Measurements from ENCODE around the gene KCNJ9.

Gene KCNJ9

DNA sequence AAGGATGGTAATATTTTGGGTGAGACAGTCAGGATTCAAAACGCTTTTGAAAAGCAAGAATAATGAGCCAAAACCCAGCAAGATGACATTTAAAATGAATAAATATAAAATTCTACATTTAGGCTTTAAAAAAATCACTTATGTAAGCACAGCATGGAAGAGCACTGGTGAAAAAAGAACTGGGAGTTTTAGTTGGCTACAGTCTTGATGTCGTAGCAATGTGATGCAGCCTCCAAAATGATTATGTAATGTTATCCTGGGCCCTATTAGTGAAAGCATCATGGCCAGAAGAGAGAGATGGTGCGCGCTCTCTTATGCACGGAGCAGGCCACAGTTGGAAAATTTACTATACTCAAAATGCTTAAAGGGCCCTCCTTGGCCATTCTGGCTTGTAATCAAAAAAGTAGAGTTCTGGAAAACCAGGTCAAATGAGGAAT is 5.1 kb downstream of the KCNJ9 start:
- in situ Hi-C loops (cut with HindIII; ENCODE audit: low pct_ligation_motif_present, low sequenced_read_pairs) = no loop called here
- TF ChIP-seq, protein P1, sequence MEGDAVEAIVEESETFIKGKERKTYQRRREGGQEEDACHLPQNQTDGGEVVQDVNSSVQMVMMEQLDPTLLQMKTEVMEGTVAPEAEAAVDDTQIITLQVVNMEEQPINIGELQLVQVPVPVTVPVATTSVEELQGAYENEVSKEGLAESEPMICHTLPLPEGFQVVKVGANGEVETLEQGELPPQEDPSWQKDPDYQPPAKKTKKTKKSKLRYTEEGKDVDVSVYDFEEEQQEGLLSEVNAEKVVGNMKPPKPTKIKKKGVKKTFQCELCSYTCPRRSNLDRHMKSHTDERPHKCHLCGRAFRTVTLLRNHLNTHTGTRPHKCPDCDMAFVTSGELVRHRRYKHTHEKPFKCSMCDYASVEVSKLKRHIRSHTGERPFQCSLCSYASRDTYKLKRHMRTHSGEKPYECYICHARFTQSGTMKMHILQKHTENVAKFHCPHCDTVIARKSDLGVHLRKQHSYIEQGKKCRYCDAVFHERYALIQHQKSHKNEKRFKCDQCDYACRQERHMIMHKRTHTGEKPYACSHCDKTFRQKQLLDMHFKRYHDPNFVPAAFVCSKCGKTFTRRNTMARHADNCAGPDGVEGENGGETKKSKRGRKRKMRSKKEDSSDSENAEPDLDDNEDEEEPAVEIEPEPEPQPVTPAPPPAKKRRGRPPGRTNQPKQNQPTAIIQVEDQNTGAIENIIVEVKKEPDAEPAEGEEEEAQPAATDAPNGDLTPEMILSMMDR (IDR thresholded peaks at IDR 0.05; ENCODE audit: low read depth, low read length, missing control alignments) = no peak
- no peak overlapping the region for H3K27ac ChIP-seq
- no peak for DNase-seq
- no peaks in the 10 kb centered on the region for H3K36me3 ChIP-seq (replicated peaks)
- peaks cover 31% of the 10 kb centered on the region for H3K27me3 ChIP-seq (replicated peaks)
- no peak overlapping the region for H3K4me3 ChIP-seq (ENCODE audit: low read depth, low read length)

DNA sequence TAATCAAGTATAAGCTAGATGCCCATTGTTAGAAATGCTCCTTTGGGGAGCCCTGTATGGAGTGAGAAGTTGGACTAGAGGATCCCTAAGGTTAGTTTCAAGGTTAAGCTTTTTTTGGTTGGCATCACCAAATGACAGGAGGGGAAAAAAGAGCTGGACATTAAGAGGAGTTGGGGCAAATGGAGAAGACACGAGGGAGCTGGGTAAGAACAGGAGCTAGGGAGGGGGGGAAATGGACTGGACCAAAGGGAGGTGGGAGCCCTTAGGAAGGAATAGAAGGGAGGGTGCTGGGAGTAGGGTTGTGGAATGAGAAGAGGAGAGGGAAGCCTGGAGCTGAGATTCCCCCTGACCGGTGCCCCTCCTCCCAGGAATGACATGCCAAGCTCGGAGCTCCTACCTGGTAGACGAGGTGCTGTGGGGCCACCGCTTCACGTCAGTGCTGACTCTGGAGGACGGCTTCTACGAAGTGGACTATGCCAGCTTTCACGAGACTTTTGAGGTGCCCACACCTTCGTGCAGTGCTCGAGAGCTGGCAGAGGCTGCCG is 5.9 kb downstream of the KCNJ9 start:
- Histone ChIP-seq H3K27me3 (replicated peaks) (peaks cover 24% of the 10 kb centered on the region), H3K27ac (no peak overlapping the region), H3K36me3 (replicated peaks) (no peaks in the 10 kb centered on the region), H3K4me3 (ENCODE audit: low read depth, low read length) (no peak overlapping the region)
- TF ChIP-seq, protein P1 (IDR thresholded peaks at IDR 0.05; ENCODE audit: low read depth, low read length, missing control alignments) = no peak
- no peak for DNase-seq
- in situ Hi-C loops (cut with HindIII; ENCODE audit: low pct_ligation_motif_present, low sequenced_read_pairs) = no loop called here

DNA sequence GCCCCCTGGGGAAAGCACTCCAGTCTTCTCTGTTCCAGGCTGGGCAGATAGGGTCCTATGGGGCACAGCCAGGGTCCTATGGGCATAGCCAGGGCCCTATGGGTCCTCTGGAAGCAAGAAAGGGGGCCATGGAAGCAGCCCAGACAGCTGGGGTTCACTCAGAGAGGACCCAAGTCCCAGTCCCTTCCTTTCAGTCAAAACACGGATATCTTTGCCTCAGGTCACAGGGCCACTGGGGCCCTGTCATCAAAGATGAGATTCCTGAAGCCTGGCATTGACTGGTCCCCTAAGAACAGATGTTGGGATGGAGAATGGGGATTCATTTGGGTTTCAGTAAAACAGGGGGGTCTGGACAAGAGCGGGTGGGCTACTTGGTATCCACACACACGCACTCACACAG is 8.5 kb downstream of the KCNJ9 start:
- TF ChIP-seq, protein P1 (IDR thresholded peaks at IDR 0.05; ENCODE audit: low read depth, low read length, missing control alignments) = no peak
- Histone ChIP-seq H3K36me3 (replicated peaks) (no peaks in the 10 kb centered on the region), H3K4me3 (ENCODE audit: low read depth, low read length) (no peak overlapping the region), H3K27ac (no peak overlapping the region), H3K27me3 (replicated peaks) (no peaks in the 10 kb centered on the region)
- in situ Hi-C loops (cut with HindIII; ENCODE audit: low pct_ligation_motif_present, low sequenced_read_pairs) = no loop called here
- DNase-seq = no peak

DNA sequence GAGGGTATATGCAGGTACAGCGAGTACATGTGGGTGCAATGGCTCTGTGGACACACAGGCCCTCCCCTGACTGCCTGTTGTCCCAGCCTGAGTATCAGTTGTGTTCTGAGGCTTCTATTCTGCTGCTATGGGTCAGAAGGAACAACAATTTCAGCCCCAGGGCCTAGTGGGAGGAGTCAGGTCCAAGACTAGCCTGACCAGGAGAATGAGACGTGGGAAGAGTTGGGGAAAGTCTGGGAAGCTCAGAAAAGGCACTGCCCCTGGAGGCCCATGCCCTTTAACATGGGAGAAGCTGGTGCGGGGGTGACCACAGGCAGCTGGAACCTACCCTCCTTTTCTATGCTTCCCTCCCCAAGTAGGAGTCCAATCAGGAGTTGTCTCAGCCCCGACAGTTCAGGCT is 9.4 kb downstream of the KCNJ9 start:
- no peak overlapping the region for H3K4me3 ChIP-seq (ENCODE audit: low read depth, low read length)
- no peaks in the 10 kb centered on the region for H3K36me3 ChIP-seq (replicated peaks)
- no peaks in the 10 kb centered on the region for H3K27me3 ChIP-seq (replicated peaks)
- no peak for DNase-seq
- in situ Hi-C loops (cut with HindIII; ENCODE audit: low pct_ligation_motif_present, low sequenced_read_pairs) = no loop called here
- H3K27ac ChIP-seq = no peak overlapping the region
- TF ChIP-seq, protein P1 (IDR thresholded peaks at IDR 0.05; ENCODE audit: low read depth, low read length, missing control alignments) = no peak

DNA sequence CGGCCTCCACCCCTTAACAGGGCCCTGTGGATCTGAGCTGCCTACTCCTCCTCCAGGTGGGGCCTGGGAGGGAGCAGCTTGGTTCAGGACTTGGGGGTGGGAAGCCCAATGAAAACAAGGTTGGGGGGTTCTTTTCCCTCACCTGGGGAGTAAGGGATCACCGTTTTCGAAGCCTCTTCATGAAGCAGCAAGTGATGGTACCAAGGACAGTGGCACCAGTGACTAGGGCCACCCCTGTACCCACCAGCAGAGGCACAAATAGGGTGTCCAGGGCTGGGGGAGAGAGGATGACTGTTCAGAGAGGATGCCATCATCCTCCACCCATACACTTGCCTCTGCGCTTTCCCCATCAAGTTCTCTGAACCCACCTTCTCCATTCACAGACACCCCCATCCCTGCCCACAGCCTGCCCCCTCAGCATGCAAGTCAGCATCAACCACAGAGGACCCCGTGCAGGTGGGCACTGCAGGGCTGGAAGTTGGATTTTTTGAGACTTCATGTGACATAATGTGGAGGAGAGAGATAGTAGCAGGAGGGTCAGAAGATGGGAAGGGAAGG is 10.4 kb downstream of the KCNJ9 start:
- TF ChIP-seq, protein P1 (IDR thresholded peaks at IDR 0.05; ENCODE audit: low read depth, low read length, missing control alignments) = no peak
- no peak overlapping the region for H3K27ac ChIP-seq
- DNase-seq = no peak
- H3K4me3 ChIP-seq (ENCODE audit: low read depth, low read length) = no peak overlapping the region
- H3K27me3 ChIP-seq (replicated peaks) = no peaks in the 10 kb centered on the region
- no peaks in the 10 kb centered on the region for H3K36me3 ChIP-seq (replicated peaks)
- in situ Hi-C loops (cut with HindIII; ENCODE audit: low pct_ligation_motif_present, low sequenced_read_pairs) = no loop called here
